Epidermal melanocyte (primary cell): ENCODE data around the gene LMBR1.
"Not testable (repeated sequence)": the region's sequence is repeated elsewhere in the genome, so short reads cannot be mapped to it uniquely, and the experiment has no call there.

Experiments used
- DNase-seq: peaks from one replicate; pipeline ENCODE4 v3.0.0; 2011; ENCODE audit warnings: low spot score; ENCODE audit not compliant: insufficient read length

Gene LMBR1

DNA sequence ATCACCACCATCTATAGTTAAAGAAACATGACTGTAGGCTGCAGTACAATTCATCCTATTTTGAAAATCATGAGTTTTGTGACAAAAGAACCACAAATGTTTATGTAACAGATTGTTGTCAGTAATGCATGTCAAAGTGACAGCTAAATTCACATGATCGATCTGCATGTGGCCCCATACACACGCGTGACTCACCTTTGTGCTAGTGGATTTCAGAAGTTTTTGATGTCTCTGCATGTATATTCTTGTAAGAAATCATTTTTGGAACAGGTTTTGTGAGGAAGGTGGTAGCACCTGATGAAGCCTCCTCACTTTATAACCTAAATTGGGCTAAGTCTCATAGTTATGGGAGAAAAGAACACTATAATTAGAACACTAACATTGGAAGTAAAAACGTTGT, 235.3 kb downstream of the LMBR1 start:
- DNase-seq: no peak

DNA sequence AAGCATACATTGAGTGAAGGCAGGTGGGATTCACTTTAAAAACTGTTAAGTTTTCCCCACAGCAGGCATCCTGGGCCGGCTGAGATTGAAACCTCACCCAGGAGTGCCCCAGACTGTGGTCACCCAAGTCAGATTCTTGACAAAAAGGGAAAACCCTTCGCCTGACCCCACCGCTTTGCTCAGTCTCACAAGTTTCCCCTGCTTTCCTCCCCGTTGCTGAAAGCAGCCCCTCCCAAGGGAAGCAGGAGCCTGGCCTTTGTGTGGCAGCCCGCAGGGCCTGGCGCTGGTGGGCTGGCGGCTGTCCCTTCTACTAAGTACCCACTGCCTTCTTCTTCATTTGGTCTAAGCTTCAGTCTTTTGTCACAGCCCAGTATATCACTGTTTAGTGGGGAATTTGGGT, 236.4 kb downstream of the LMBR1 start:
- DNase-seq: no peak

DNA sequence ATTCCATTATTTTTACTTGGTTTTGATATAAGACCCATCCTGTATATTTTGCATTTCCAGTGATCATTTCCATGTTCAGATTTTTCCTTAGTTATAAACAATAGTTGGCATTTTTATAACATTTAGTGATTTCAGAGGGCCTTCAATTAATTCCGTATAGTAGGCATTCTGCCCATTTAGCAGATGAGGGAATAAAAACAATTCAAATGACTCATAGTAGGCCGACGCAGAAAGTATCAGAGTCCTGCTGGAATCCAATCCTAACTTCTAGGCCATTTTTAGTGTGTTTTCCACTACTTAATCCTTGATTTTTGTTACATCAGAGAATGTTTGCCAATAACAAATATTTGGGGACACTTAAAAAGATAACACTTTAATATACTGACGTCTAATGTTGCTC, 237.0 kb downstream of the LMBR1 start:
- DNase-seq: no peak

DNA sequence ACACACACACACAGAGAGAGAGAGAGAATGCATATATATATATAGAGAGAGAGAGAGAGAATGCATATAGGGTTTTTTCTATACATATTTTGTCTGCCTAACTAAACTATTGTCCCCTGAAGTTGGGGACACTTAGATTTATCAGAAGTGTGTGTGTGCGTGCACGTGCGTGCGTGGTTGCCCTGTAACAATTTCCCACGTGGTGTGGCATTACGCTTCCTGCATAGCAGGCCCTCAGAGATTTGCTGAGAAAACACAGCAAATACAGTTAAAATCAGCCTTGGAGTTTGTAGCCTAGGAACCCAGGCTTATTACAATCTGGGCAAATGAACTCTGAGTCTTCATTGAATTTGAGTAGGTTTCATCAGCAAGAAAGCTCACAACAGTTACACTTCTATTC, 237.7 kb downstream of the LMBR1 start:
- no peak for DNase-seq

DNA sequence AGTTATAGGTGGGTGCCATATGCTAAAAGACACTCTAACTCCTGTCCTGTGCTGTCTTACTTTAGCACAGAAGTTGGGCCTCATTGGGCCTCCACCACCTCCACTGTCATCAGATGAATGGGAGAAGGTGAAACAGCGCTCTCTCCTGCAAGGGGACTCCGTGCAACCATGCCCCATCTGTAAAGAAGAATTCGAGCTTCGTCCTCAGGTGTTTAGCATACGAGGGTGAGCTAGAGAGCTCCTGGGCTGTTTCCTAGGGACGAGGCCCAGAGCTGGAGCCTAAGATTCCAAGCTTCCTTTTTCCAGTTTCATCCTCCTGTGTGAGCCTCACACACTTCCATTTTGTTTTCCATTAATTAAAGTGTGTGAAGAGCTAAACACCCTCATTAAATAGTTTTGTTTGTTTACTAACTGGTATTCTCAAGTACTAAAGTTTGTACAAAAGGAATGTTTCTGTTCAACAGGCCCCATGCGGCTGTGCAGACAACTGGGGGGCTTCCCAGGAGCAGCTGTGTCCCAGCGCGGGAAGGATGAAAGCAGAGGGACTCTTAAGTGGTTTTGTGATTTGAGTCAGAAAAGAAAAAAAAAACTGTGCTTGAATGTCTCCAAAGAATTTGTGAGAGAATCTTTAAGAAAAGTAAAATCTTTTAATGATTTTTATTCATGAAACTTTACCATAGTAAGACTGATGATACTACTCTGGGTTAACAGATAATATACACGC, 238.3 kb downstream of the LMBR1 start:
- no peak for DNase-seq

DNA sequence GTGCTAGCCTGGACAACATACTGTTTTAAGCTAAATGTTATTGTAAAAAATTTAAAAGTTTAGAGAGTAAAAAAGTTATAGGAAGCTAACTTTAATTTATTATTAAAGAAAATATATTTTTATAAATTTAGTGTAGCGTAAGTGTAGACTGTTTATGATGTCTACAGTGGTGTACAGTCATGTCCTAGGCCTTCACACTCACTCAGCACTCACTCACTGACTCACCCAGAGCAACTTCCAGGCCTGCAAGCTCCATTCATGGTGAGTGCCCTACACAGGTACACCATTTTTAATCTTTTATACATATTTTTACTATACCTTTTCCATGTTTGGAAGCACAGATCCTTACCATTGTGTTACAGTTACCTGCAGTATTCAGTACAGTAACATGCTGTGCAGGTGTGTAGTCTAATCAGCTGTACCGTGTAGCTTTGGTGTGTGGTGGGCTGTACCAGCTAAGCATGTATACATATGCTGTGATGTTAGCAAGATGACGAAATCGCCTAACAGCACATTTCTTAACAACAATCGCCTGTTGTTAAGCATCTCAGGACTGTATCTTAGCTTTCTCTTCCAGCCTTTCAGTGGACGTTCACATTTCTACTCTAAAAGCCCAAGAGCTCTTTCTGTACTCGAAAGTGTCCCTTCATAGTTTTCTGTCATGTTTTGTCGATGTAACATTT, 240.0 kb downstream of the LMBR1 start:
- no peak for DNase-seq

DNA sequence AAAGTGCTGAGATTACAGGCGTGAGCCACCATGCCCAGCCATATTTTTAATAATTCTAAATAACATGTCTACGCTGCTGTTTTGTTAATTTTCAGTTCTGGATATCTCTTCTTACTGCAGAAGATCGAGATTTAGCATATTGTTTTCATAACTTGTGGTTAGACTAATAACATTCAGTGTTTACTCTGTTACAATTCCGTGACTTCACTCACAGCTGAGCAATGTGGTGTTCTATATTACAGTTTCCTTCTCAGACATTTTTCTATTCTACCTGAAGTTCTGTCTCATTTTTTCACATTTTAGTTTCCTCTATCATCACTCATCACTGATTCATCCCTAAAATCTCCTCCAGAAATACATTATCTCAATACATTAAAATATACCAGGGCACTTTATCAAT, 241.5 kb downstream of the LMBR1 start:
- no peak for DNase-seq

DNA sequence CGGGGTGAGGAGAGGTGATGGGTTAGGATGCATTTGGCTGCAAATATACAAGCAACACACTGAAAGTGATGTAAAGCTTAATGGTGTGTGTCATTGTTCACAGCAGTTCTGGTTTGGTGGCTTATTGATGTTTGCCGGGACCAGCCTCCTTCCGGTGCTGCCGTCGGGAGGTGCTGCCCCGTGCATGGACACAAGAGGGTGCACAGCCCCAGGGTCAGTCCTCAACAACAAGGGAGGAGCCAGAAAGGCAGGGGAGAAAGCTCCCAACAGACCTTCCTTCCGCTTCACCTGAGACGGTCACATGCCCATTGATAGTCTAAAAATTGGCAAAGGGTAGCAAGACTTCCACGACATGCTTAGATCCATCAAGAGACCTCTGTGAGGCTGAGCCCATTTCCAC, 242.9 kb downstream of the LMBR1 start:
- no peak for DNase-seq

DNA sequence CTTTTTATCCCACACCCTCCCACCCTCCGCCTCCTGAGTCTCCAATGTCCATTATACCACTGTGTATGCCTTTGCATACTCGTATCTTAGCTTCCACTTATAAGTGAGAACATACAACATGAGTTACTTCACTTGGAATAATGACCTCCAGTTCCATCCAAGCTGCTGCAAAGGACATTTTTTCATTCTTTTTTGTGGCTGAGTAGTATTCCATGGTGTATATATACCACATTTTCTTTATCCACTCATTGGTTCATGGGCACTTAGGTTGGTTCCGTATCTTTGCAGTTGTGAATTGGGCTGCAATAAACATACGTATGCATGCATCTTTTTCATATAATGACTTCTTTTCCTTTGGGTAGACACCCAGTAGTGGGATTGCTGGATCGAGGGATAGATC, 245.7 kb downstream of the LMBR1 start:
- not testable (repeated sequence) for DNase-seq

DNA sequence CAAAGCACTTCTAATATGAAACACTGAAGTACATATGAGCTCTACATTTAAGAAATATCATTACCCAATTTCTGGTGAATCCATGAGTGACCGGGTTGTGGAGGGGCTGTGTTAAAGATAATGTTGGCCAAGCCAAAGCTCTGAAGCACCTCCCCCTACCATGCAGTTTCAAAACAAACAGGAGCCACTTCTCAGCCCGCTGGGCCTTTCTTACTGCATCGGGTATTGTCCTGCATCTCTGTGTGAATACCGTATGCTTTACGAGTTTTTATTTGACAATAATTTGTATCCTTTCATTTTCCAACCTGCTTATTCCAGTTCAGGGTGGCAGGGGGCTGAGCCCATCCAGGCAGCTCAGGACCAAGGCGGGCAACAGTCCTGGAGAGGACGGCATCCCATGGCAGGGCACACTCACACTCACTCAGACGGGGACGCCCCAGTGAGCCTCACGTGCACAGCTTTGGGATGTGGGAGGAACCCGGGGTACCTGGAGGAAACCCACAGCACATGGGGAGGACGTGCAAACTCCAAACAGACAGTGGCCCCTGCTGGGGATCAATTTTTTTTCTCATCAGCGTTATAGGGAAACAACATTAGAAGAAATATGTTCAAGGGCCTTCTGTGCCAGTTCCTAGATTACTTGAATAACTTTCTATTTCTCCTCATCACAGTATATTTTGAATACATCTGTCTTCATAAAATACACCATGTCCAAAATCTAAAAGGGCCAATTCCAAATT, 250.5 kb downstream of the LMBR1 start:
- no peak for DNase-seq

DNA sequence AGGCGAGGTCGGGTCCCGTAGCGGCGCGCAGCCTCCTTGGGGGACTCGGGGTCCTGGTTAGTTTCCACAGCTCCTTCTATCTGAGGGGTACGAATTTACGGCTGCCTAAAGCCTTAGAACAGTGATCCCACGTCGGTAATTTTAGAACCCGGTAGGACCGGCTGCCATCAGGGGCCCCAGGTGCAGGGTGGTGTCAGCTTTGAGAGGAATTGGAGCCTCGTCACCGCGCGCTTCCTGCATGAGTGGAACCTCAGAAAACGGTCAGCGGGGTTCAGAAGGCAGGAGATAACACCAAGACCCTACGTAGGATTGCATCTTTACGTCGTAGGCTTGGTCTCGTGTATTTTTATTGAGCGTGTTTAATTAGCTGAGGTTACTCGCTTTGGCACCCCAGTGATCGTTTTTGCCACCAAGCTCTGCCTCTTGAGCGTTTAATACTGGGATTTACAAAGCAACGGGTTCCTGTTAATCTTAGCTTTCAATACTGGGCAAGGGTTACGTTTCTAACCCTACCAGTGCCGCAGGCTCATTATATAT, 252.0 kb downstream of the LMBR1 start:
- no peak for DNase-seq

DNA sequence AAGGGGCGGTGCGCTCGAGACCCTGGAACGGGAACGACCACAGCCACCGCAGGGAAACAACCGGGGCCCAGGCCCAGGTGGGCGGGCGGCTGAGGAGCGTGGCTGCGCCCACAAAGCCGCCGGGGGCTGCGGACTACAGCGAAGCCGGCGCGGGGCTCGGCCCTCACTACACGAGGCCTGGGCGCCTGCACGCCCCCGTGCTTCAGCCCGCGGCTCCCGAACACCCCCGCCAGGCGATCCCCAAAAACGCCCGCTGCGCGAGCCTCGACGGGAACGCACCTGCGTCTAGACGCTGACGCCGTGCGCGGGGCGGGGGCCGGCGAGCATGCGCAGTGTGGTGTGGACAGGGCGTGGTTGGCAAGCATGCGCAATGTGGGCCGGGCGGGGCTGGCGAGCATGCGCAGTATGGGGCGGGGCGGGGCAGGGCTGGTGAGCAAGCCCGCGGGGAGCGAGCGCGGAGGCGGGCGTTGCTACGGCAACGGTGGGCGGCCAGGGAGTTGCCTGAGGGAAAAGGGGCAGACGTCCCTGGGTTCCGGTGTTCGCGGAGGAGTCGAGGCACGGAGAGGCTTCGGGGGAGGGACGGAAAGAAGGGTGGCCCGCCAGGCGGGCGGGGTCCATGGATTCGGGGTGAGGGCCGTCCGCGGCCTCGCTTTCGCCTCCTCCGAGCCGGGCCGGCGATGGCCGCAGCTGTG, 252.6 kb downstream of the LMBR1 start, which contains the start of gene RNF32:
Gene RNF32 (plus strand): TSS at position 518 of the 692 bp plus-strand sequence. CDS start 3,104 bp downstream, outside the sequence.
- DNase-seq: peak; percentile 88

DNA sequence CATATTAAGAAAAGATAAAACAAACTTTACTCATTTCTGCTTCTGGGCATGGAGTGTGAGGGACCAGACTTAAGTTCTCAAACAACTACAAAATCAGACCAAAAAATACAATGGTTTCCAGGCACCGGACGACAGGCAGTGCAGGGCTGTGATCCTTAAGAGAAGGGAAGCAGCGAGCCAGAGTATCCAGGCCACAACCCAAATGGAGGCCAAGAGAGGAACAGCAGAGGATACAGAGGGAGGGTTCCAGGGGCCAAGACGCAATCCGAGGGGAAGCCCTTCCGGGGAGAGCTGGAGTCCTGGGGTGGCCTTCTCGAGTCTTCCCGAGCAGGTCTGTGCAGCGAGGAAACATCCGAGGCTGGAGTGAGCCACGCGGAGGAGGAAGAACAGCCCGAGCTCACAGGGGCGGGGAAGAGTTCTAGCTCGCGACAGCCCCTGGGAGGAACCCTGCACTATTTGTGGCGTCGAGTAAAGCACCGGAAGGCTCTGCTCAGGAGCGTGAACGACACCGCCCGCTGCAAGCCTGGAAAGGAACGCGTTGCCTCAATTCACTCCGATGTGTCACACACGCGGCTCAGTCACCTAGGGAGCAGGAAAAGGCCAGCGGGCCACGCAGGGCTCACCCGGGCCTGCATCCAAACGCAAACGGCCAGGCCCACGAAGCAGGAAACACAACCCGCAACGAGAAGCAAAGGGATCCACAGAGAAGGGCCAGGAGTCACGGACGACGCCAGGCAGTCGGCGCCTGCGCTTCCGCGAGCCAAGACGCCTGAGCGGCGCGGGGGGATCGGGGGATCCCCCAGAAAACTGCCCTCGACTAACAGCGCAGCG, 253.3 kb downstream of the LMBR1 start:
- no peak for DNase-seq

DNA sequence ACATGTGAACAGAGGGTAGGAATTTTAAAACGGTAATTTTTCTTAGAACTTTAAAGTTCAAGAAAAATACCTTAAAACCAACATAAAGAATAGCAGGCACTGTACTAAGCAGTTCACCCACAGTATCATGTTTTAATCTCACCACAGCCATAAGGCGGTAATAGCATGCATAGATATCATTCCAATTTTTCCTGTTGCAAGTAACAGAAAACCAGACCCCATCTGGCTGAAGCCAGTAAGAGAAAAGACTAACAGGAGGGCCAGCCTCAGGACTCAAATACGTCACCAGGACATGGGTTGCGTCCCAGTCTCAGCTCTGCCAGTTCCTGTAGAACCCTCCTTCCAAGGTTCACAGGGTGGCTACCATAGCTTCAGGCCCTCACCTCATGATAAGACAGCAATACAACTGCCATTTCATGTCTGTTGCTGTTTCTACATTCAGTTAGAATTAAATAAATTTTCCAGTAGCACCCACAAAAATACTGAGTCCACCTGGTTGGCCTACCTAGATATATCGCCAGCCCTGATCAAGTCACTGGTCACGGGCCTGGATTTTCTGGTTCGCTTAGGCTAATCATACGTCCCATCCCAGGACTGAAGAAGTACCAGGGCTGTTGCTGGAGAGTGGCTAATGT, 254.4 kb downstream of the LMBR1 start:
- no peak for DNase-seq

DNA sequence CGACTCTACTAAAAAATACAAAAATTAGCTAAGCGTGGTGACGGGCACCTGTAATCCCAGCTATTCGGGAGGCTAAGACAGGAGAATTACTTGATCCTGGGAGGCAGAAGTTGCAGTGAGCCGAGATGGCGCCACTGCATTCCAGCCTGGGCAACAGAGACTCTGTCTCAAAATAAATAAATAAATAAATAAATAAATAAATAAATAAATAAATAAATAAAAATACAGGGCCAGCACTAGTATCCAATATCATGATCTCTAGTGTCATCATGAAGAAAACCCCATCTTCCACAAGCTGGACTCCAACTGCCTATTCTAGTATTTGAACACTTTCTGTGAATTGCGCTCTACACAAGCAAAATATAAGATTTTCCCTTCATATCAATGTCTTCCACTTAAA, 255.9 kb downstream of the LMBR1 start:
- not testable (repeated sequence) for DNase-seq

DNA sequence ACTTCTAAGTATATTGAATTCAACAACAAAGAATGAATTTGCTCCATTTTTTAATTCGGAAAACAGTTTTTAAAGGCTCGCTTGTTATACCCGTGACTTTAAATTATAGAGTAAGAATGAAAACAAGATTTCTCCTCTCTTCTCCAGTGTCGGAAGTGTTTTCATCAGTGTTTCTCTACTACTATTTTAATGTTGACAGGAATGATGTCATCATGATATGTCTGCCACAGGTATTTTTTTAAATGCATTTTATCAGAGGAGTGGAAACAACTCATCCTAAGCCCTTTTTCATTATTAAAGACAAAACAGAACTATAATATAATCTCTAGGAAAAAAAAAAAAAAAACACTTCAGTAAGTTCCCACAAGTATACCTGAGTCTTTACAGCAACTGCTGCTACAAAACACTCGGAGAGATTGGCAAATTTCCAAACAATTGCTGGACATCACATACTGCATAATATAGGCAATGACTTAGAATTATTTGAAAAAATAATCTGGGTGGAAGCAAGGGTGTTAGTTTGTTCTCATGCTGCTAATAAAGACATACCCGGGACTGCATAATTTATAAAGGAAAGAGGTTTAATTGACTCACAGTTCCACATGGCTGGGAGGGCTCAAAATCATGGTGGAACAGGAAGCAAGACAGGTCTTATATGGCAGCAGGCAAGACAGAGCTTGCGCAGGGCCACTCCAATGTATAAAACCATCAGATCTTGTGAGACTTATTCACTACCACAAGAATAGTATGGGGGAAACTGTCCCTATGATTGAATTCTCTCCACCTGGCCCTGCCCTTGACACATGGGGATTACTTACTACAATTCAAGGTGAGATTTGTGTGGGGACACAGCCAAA, 257.2 kb downstream of the LMBR1 start:
- DNase-seq: no peak

DNA sequence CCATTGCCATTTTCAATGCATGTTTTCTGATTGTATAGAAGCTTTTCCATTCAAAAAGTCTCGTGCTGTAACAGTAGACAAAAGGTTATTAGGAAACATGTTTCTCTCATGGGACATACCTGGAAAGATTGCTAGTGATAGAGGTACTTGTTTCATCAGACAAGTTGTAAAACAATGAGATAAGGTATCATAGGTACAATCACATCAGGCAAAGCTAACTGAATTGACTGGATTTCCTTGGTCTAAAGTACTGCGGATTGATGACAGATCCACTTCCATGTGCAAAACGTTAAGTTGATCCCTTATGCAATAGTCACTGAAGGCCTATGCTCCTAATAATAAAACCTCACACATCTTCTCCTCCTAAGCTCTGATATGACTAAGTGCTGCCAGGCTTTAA, 258.9 kb downstream of the LMBR1 start:
- DNase-seq: no peak

DNA sequence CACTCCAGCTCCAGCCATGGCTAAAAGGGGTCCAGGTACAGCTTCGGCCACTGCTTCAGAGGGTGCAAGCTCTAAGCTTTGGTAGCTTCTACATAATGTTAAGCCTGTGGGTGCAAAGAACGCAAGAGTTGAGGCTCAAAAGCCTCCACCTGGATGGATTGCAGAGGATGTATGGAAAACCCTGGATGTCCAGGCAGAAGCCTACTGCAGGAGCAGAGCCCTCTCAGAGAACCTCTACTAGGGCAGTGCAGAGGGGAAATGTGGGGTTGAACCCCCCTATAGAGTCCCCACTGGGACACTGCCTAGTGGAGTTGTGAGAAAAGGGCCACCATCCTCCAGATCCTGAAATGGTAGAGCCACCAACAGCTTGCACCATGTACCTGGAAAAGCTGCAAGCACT, 263.1 kb downstream of the LMBR1 start:
- DNase-seq: no peak

DNA sequence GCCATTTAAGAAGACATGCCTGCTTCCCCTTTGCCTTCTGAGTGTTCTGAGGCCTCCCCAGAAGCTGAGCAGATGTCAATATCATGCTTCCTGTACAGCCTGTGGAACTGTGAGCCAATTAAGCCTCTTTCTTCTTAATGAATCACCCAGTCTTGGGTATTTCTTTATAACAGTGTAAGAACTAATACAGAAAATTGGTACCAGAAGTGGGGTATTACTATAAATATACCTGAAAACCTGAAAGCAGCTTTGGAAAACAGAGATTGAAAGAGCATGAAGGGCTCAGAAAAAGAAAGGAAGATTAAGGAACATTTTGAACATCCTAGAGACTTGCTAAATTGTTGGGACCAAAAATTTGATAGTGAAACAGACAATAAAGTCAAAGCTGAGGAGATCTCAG, 264.4 kb downstream of the LMBR1 start:
- DNase-seq: no peak
